Stimulated activated CD4-positive, alpha-beta T cell treated with anti-CD3 and anti-CD28 coated beads, Interleukin-4, amount 100 ng/mL, for 1 hour (primary cell): ENCODE data around the gene OR4L1.
"Not testable (repeated sequence)": the region's sequence is repeated elsewhere in the genome, so short reads cannot be mapped to it uniquely, and the experiment has no call there.

Experiments used
- DNase-seq: peaks from one replicate; pipeline ENCODE4 v3.0.0-alpha.2; 2020

Gene OR4L1

GRCh38 chr14:20059745-20060144, at the start of gene OR4L1:
Gene OR4L1, plus strand, starts transcription at chr14:20060045. Its CDS starts 0 bp downstream, at chr14:20060045.
- DNase-seq = no peak

GRCh38 chr14:20019257-20019865, 40.5 kb upstream of the OR4L1 start, which contains the start of gene OR4K14:
Gene OR4K14, minus strand, starts transcription at chr14:20019307. Its CDS starts 4,114 bp downstream, at chr14:20015193.
- DNase-seq = no peak

GRCh38 chr14:20031058-20031457, 28.8 kb upstream of the OR4L1 start:
- no peak for DNase-seq

- no peak for DNase-seq
These were observed 24.4 kb upstream of the OR4L1 start for GRCh38 chr14:20035449-20035848.

- no peak for DNase-seq
These were observed 23.9 kb upstream of the OR4L1 start, which contains the start of gene OR4K13 for GRCh38 chr14:20035938-20036337. Gene OR4K13, minus strand, starts transcription at chr14:20036038. Its CDS starts 1,280 bp downstream, at chr14:20034758.

- no peak for DNase-seq
These were observed 15.6 kb upstream of the OR4L1 start for GRCh38 chr14:20044243-20044642.

- DNase-seq = no peak
These were observed 11.6 kb upstream of the OR4L1 start for GRCh38 chr14:20048202-20048601.

GRCh38 chr14:20092050-20092449, 32.2 kb downstream of the OR4L1 start:
- no peak for DNase-seq

- no peak for DNase-seq
These were observed 33.6 kb downstream of the OR4L1 start for GRCh38 chr14:20093442-20093841.

- DNase-seq = not testable (repeated sequence)
These were observed 39.3 kb downstream of the OR4L1 start for GRCh38 chr14:20098926-20099770.

GRCh38 chr14:20110438-20110837, 50.6 kb downstream of the OR4L1 start, which contains the start of gene OR4K17:
Gene OR4K17, plus strand, starts transcription at chr14:20110739. Its CDS starts 6,761 bp downstream, at chr14:20117500.
- DNase-seq = no peak
